ENCODE results near the gene ZNF516.

GRCh38 chr18:76471593-76471992 is 23.4 kb downstream of the ZNF516 start:
- TF ChIP-seq CTCF (IDR thresholded peaks at IDR 0.05; ENCODE audit: low read depth, low read length, missing input control): no peak
- TF ChIP-seq REST (IDR thresholded peaks at IDR 0.05): no peak

All from liver (tissue), 2 donors.